HG03521 (cell line): ENCODE results near the gene SNX24.
"Not testable (repeated sequence)": the region's sequence is repeated elsewhere in the genome, so short reads cannot be mapped to it uniquely, and the experiment has no call there.

Experiments used
- ATAC-seq: cut with Tn5 transposase; IDR thresholded peaks from one replicate; pipeline ENCODE4 v1.9.1; 2021; ENCODE audit warnings: mild to moderate bottlenecking, moderate library complexity; ENCODE audit not compliant: unreplicated experiment

SNX24 gene

DNA sequence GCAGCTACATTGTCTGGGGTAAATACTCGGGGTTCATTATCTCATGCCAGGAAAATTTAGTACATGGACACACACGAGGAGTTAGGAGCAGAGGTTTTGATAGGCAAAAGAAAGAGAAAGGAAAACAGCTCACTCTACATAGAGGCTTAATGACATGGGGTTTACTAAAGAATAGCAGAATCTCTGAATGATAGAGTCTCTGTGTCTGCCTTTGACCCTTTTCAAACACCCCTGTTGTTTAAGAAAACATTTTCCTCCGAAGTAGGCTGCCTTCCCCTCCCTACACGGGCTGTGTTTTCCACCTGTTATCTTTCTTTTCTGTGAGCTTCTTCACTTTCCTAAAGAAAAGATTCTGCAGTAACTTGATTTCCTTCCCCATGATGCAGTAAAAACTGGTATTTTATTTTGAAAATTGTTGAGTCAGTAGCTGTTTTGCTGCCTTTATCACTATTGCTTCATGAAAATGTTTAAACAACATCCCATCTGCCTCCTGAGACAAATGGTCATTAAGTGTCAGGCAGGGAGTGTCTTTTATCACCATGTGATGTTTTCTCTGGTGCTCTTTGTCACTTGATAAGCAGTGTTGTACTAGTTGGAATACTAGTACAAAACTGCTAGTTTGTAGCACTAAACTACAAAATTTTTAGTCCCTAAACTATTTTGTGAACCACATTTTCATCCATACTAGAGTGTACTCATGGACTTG, 114.5 kb downstream of the SNX24 start:
- no peak for ATAC-seq

GRCh38 chr5:122963305-122963704, 117.9 kb downstream of the SNX24 start:
- no peak for ATAC-seq

- no peak for ATAC-seq
Observed at GRCh38 chr5:122965111-122965510, 119.7 kb downstream of the SNX24 start.

DNA sequence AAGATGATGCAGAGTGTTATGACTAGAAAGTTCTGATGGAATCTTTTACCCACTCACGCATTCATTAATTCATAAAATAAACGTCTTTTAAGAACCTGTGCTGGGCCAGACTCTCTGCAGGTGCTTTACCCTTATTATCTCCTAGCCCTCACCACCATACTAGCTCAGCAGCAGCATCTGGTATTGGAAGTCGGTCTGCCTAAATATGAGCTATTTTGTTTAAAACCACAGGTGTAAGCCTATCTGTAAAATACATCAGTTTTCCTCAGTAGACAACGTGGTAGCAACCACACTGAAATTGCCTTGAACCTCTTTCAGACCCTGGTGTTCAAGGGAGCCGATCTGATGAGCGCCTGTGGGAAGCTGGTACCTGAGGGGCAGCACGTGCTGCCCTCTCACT, 121.7 kb downstream of the SNX24 start:
- ATAC-seq: no peak

GRCh38 chr5:122967625-122968024, 122.2 kb downstream of the SNX24 start:
- no peak for ATAC-seq

- ATAC-seq: not testable (repeated sequence)
Observed at GRCh38 chr5:122968056-122968455, 122.6 kb downstream of the SNX24 start.

- no peak for ATAC-seq
Observed at GRCh38 chr5:122971333-122971732, 125.9 kb downstream of the SNX24 start.

- no peak for ATAC-seq
Observed at GRCh38 chr5:122972877-122973276, 127.5 kb downstream of the SNX24 start.

- ATAC-seq: not testable (repeated sequence)
Observed at GRCh38 chr5:122973759-122974158, 128.3 kb downstream of the SNX24 start.

DNA sequence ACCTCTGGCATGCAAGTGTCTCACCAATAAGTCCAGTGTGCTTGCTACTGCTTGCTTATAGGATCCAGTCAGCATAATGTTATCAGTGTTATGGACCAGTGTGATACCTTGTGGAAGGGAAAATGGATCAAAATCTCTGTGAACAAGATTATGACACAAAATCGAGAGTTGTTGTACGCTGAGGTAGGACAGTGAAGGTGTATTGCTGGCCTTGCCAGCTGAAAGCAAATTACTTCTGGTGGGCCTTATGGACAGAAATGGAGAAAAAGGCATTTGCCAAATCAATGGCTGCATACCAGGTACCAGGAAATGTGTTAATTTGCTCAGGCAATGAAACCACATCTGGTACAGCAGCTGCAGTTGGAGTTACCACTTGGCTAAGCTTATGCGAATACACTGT, 128.8 kb downstream of the SNX24 start:
- not testable (repeated sequence) for ATAC-seq

DNA sequence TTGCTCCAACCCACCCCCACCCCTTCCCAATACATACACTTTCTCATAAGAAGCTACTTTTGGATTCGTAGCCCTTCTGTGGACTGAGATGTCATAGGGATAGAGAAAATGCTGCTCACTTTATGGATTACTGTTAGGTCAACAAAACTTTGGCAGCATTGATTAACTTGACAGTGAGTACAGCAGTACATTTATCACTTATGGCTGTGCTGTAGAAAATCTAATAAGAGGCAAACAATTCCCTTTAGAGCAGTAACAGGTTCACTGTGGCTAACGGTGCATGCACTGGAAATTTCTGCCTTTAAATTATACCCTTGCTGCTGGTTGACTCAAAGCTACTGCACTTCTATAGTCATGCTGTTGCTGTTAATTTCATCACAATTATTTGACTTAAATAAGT, 131.9 kb downstream of the SNX24 start:
- no peak for ATAC-seq

GRCh38 chr5:122978068-122978467, 132.7 kb downstream of the SNX24 start:
- ATAC-seq: no peak

- ATAC-seq: no peak
Observed at GRCh38 chr5:122978644-122979297, 133.4 kb downstream of the SNX24 start.

DNA sequence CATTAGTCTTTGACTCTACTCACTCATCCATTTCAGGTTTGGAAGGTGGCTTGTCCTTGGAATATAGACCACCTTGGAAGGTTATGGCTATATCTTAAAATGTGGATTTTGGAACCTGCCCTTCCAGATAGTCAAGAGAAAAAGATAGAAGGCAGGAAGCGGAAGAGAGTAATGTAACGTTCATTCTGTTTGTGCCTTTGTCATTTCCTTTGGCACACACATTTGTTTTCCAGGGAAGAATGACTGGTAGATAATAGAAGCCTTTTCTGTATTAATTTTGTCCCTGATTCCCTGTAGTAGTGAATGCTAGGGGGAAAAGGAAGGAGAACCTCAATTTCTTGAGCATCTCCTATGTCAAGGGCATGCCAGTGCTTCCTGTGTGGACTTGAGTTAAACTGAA, 136.4 kb downstream of the SNX24 start:
- no peak for ATAC-seq

- ATAC-seq: no peak
Observed at GRCh38 chr5:122982376-122982775, 137.0 kb downstream of the SNX24 start.

DNA sequence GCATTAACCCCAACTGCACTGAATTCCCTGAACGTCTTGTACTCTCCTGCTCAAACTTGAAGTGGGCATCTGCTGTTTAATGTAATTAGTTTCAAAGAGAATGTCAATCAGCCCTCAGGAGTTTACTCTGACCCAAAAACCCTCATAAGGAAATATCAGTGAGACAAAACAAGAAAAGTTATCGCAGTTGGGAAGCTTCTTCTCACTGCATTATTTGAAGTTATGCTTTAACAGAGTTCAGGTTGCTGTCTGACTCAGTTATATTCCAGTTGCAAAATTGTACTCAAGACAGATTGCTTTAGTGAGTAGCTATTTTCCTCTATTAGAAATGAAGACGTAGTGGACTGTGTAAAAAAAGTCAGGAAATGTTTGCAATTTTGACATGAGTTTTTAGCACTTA, 139.0 kb downstream of the SNX24 start:
- ATAC-seq: no peak

GRCh38 chr5:122985006-122985700, 139.7 kb downstream of the SNX24 start:
- no peak for ATAC-seq

DNA sequence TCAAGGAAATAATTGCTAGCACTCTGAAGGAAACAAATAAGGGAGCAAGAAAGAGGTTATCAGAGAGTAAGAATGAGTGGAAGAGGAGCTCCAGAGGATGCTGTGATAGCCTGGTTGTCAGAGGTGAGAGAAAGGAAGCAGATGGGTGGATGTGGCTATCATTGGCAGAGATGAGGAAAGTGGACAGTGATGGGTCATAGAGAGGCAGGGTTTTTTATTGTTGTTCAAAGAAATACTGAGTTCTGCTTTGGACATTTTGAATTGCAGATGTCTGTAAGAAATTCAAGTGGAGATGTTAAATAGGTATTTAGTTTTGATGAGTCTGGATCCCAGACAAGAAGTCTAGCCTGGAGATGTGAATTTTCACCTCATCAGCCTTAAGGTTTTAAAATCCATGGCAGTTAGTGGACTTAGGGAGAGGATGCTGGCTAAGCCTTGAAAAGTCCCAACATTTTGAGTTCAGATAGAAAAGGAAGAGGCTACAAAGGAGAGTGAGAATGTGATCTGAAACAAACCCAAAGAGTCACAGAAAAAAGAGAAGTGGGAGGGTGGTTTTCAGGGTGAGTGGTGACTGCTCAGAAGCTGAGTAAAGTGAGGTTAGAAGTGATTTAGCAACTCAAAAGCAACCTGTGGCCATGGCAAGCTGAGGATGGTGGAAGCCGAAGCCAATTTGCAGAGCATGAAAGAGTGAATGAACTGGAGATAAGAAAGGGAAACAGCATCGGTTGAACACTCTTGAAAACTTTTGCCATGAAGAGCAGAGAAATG, 140.7 kb downstream of the SNX24 start:
- ATAC-seq: peak; percentile 89

GRCh38 chr5:122996091-122996490, 150.7 kb downstream of the SNX24 start:
- ATAC-seq: no peak

DNA sequence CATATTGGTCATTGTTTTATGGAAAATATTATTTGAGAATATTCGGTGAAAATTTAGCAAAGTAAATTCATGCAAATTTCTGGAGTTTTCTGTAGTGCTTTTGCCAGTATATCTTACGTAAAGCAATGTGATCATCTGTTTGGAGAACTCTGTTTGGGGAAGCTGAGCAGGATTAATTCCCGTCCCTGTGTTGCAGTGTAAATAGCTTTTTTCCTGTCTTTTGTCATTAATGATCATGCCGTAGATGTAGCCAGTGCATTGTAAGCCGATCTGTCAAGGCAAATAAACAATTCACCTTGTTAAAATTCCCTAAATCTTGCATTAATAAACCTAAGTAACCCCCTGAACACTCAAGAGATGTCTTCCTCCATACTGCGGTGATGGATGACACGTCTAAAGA, 151.9 kb downstream of the SNX24 start:
- ATAC-seq: no peak

DNA sequence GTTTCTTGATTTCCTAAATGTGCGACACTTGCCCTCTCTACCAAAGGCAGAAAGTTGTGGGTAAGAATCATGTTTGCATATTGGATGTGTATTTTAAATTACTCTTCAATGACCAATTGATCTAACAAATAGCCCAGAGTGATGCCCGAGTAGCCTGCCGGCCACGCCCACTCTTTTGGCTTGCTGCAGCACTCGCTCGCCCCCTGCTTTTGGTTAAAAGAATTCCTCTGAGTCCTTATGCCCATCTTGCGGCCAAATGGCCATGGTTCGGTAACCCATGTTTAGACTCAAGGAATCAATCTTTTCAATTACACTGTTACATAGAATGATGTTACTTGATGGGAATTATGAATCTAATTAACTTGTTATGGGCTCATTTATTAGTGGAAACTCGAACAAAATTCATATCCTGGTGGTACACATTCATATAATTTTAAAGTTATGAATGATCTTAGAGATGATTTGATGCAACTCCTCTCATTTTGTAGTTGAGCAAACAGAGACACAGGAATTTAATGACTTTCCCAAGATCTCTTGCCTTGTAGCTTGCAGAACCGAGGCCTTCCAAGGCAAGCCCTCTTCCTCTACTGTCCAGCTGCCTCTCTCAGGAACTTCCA, 154.6 kb downstream of the SNX24 start:
- no peak for ATAC-seq
